ENCODE measurements around the gene SFXN4.

The SFXN4 gene

DNA sequence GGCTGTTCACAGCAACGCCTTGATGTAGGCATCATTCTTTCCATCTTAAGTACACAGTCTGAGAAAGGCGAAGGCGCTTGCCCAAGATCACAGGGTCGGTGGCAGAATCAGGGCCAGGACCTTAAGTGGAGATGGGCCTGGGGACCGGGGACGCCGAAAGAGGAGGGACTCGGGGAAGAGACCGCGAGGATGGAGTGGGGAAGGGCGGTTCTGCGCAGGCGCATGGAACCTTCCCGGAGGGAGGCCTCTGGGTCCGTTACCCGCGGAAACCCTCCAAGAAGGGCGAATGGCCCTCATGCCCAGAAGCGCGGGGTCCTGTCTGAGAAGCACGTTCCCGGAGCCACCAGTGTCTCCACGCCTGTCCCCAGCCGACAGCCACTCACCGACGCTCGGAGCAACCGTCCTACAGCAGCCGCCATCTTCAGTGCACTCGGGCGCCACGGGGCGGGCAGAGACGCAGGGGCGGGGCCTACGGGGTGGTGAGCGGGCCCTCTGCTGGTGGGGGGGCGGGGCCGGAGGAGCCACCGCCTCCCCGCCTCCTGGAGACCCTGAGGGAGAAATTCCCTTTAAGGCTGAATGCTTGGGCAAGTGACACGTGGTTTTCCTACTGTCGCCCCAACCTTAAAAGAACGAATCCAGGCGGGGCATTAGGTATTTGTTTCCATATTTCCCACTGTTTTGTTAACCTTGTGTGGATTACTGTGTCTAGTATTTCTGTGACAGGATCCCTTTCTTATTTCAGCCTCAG is 13.0 kb upstream of the SFXN4 start, which contains the start of gene PRDX3:
TSS of gene PRDX3 (minus strand) at position 441 of the 748 bp plus-strand sequence. CDS start at position 419, 22 bp downstream.
- H4K20me1 ChIP-seq (ENCODE audit: insufficient read depth, low read length, poor library complexity, severe bottlenecking): peaks cover 34% of the 10 kb centered on the region
- peak within 1 kb of the TSS; percentile 99 for H3K4me2 ChIP-seq (ENCODE audit: low read depth, low read length, poor library complexity, severe bottlenecking)
- H3K9me3 ChIP-seq (ENCODE audit: insufficient read depth, low read depth, low read length): no peaks in the 10 kb centered on the region
- H3K36me3 ChIP-seq (ENCODE audit: insufficient read depth, low read length): peaks cover 7% of the 10 kb centered on the region
- no peaks in the 10 kb centered on the region for H3K9me2 ChIP-seq (replicated peaks; ENCODE audit: low read depth, low read length)
- no peaks in the 10 kb centered on the region for H3F3A ChIP-seq (ENCODE audit: low read depth)
- H3K27me3 ChIP-seq (ENCODE audit: insufficient read depth, low read length, poor library complexity, severe bottlenecking): no peaks in the 10 kb centered on the region
- H3K4me3 ChIP-seq (ENCODE audit: low read length, poor library complexity, severe bottlenecking): peak within 1 kb of the TSS; percentile 76
- H2AFZ ChIP-seq (ENCODE audit: low read length): peak within 1 kb of the TSS; percentile 98
- peaks cover 51% of the 10 kb centered on the region for H3K79me2 ChIP-seq (ENCODE audit: insufficient read depth, low read length)
- H3K4me1 ChIP-seq (ENCODE audit: insufficient read depth, low read length, poor library complexity, severe bottlenecking): peaks cover 38% of the 10 kb centered on the region
- peak within 1 kb of the TSS; percentile 81 for H3K9ac ChIP-seq (ENCODE audit: low read depth, low read length, poor library complexity, severe bottlenecking)
- TF ChIP-seq EZH2phosphoT487 (IDR thresholded peaks at IDR 0.05; ENCODE audit: borderline replicate concordance) (no peak), CTCF (conservative IDR thresholded peaks at IDR 0.05; ENCODE audit: low read length) (no peak)

GRCh38 chr10:119177708-119178371 is 12.3 kb upstream of the SFXN4 start:
- H2AFZ ChIP-seq (ENCODE audit: low read length): peak overlapping the region; percentile 73
- H3K9me2 ChIP-seq (replicated peaks; ENCODE audit: low read depth, low read length): no peaks in the 10 kb centered on the region
- no peaks in the 10 kb centered on the region for H3K9me3 ChIP-seq (ENCODE audit: insufficient read depth, low read depth, low read length)
- peaks cover 34% of the 10 kb centered on the region for H4K20me1 ChIP-seq (ENCODE audit: insufficient read depth, low read length, poor library complexity, severe bottlenecking)
- H3K79me2 ChIP-seq (ENCODE audit: insufficient read depth, low read length): peaks cover 54% of the 10 kb centered on the region
- no peaks in the 10 kb centered on the region for H3K27me3 ChIP-seq (ENCODE audit: insufficient read depth, low read length, poor library complexity, severe bottlenecking)
- H3K4me1 ChIP-seq (ENCODE audit: insufficient read depth, low read length, poor library complexity, severe bottlenecking): peaks cover 38% of the 10 kb centered on the region
- H3K36me3 ChIP-seq (ENCODE audit: insufficient read depth, low read length): peaks cover 9% of the 10 kb centered on the region
- peak overlapping the region; percentile 96 for H3K4me2 ChIP-seq (ENCODE audit: low read depth, low read length, poor library complexity, severe bottlenecking)
- H3F3A ChIP-seq (ENCODE audit: low read depth): no peaks in the 10 kb centered on the region
- no peak for TF ChIP-seq CTCF (conservative IDR thresholded peaks at IDR 0.05; ENCODE audit: low read length)
- TF ChIP-seq EZH2phosphoT487 (IDR thresholded peaks at IDR 0.05; ENCODE audit: borderline replicate concordance): no peak
- peak overlapping the region; percentile 81 for H3K9ac ChIP-seq (ENCODE audit: low read depth, low read length, poor library complexity, severe bottlenecking)
- peak overlapping the region; percentile 76 for H3K4me3 ChIP-seq (ENCODE audit: low read length, poor library complexity, severe bottlenecking)

- Histone ChIP-seq H3F3A (ENCODE audit: low read depth) (no peaks in the 10 kb centered on the region), H3K4me1 (ENCODE audit: insufficient read depth, low read length, poor library complexity, severe bottlenecking) (peaks cover 44% of the 10 kb centered on the region), H2AFZ (ENCODE audit: low read length) (no peak overlapping the region), H4K20me1 (ENCODE audit: insufficient read depth, low read length, poor library complexity, severe bottlenecking) (peaks cover 41% of the 10 kb centered on the region), H3K4me2 (ENCODE audit: low read depth, low read length, poor library complexity, severe bottlenecking) (peak overlapping the region; percentile 96), H3K4me3 (ENCODE audit: low read length, poor library complexity, severe bottlenecking) (peak overlapping the region; percentile 76), H3K9ac (ENCODE audit: low read depth, low read length, poor library complexity, severe bottlenecking) (peak overlapping the region; percentile 81), H3K36me3 (ENCODE audit: insufficient read depth, low read length) (peaks cover 25% of the 10 kb centered on the region), H3K27me3 (ENCODE audit: insufficient read depth, low read length, poor library complexity, severe bottlenecking) (no peaks in the 10 kb centered on the region), H3K9me3 (ENCODE audit: insufficient read depth, low read depth, low read length) (no peaks in the 10 kb centered on the region), H3K79me2 (ENCODE audit: insufficient read depth, low read length) (peaks cover 60% of the 10 kb centered on the region), H3K9me2 (replicated peaks; ENCODE audit: low read depth, low read length) (no peaks in the 10 kb centered on the region)
- TF ChIP-seq CTCF (conservative IDR thresholded peaks at IDR 0.05; ENCODE audit: low read length) (no peak), EZH2phosphoT487 (IDR thresholded peaks at IDR 0.05; ENCODE audit: borderline replicate concordance) (no peak)
Observed at GRCh38 chr10:119176166-119176565, 10.7 kb upstream of the SFXN4 start.

All from Loucy (cell line).